ELR (cell line): ENCODE data around the gene MDFIC.
A peak's percentile ranks its signal among the peaks of the same experiment; 100 is the strongest.
"Not testable (repeated sequence)": the region's sequence is repeated elsewhere in the genome, so short reads cannot be mapped to it uniquely, and the experiment has no call there.

ENCODE experiments used
- DNase-seq: peaks from one replicate; pipeline ENCODE4 v3.0.0-alpha.2; 2015; ENCODE audit warnings: low read depth

MDFIC gene

GRCh38 chr7:114922026-114922651 lies at the start of gene MDFIC:
TSS of gene MDFIC (plus strand) at chr7:114922094. CDS start at chr7:114923034, 940 bp downstream.
- DNase-seq: peak; percentile 75

- DNase-seq: no peak
These were observed 47.7 kb upstream of the MDFIC start for GRCh38 chr7:114874170-114874569.

- no peak for DNase-seq
These were observed 46.7 kb upstream of the MDFIC start for GRCh38 chr7:114875186-114875585.

GRCh38 chr7:114879554-114879953 lies 42.3 kb upstream of the MDFIC start:
- DNase-seq: no peak

- DNase-seq: peak; percentile 46
These were observed 36.1 kb upstream of the MDFIC start for GRCh38 chr7:114885836-114886235.

GRCh38 chr7:114886241-114886640 lies 35.7 kb upstream of the MDFIC start:
- no peak for DNase-seq

GRCh38 chr7:114889116-114889515 lies 32.8 kb upstream of the MDFIC start:
- DNase-seq: not testable (repeated sequence)

GRCh38 chr7:114889646-114890285 lies 32.1 kb upstream of the MDFIC start:
- peak; percentile 97 for DNase-seq

- DNase-seq: no peak
These were observed 31.3 kb upstream of the MDFIC start for GRCh38 chr7:114890561-114890960.

- DNase-seq: no peak
These were observed 21.8 kb upstream of the MDFIC start for GRCh38 chr7:114900127-114900526.

GRCh38 chr7:114901771-114902170 lies 20.1 kb upstream of the MDFIC start:
- peak; percentile 21 for DNase-seq

- DNase-seq: no peak
These were observed 18.8 kb upstream of the MDFIC start for GRCh38 chr7:114903131-114903530.

GRCh38 chr7:114910787-114911186 lies 11.1 kb upstream of the MDFIC start:
- DNase-seq: no peak

GRCh38 chr7:114911411-114911810 lies 10.5 kb upstream of the MDFIC start:
- no peak for DNase-seq

- DNase-seq: no peak
These were observed 5.5 kb upstream of the MDFIC start for GRCh38 chr7:114916261-114916892.

GRCh38 chr7:114917211-114917839 lies 4.6 kb upstream of the MDFIC start:
- DNase-seq: no peak

- no peak for DNase-seq
These were observed 2.3 kb upstream of the MDFIC start for GRCh38 chr7:114919587-114919986.

GRCh38 chr7:114921631-114922025 lies 266 bp upstream of the MDFIC start:
- no peak for DNase-seq

GRCh38 chr7:114922652-114923402 lies 933 bp downstream of the MDFIC start:
- DNase-seq: peak; percentile 83

- no peak for DNase-seq
These were observed 1.5 kb downstream of the MDFIC start for GRCh38 chr7:114923403-114923713.

- peak; percentile 28 for DNase-seq
These were observed 2.3 kb downstream of the MDFIC start for GRCh38 chr7:114924038-114924712.

GRCh38 chr7:114925434-114925833 lies 3.5 kb downstream of the MDFIC start:
- DNase-seq: no peak
